Right lung (tissue), 5 donors: Measurements from ENCODE around the gene SCP2. TPM values are rescaled to one million over a fixed set of nuclear protein-coding genes. Genes with fewer than 3 reads are reported as not detected.
"Not testable (repeated sequence)": the region's sequence is repeated elsewhere in the genome, so short reads cannot be mapped to it uniquely, and the experiment has no call there.

ENCODE experiments used
- DNase-seq, 2 donors: peaks; one replicate each; pipeline ENCODE4 v3.0.0-alpha.2; 2013
- polyA plus RNA-seq, 5 donors: library from polyadenylated mRNA; unstranded; fragments of 120-200 nt; gene quantifications; one replicate each; pipeline versions ENCODE4 v1.2.1 to v1.2.3, GENCODE V29; 2013; ENCODE audit warnings: inconsistent platforms in 1 of 5, low replicate concordance in 1 of 5; ENCODE audit not compliant: insufficient read length in 5 of 5, insufficient read depth in 1 of 5

Gene SCP2
- polyA plus RNA-seq, 5 donors: 133 to 168 (median 157) TPM

GRCh38 chr1:52914463-52914862 lies 12.6 kb upstream of the SCP2 start:
- DNase-seq: no peak

DNA sequence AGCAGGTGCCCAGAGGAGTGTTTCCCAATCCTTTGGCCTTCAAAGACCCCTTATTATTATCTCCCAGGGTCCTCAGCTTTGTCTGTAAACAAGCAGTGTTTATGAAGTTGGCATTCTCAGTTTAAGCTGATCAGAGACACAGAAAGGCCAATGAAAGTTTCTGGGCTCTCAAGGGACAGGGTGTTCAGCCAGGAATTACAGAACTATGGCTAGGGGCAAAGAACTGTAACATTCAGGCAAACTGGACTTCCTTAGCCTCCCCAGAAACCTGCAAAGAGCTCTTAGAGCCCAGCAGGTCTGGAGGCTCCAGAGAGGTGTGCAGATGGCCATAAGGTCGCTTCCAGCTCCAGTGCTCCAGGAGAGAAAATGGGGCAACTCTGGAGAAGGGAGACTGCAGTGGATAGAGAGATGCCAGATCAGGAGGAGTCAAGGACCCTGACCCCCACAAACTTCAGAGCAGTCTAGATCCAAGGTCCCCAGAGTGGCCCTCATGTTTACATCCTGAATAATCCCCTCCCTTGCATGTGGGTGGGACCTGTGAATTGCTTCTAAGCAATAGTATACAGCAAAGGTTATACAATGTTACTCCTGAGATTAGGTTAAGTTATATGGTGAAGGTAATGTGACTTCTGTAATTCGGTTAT lies 11.7 kb upstream of the SCP2 start:
- no peak for DNase-seq

GRCh38 chr1:52915855-52916220 lies 11.2 kb upstream of the SCP2 start:
- DNase-seq: no peak

DNA sequence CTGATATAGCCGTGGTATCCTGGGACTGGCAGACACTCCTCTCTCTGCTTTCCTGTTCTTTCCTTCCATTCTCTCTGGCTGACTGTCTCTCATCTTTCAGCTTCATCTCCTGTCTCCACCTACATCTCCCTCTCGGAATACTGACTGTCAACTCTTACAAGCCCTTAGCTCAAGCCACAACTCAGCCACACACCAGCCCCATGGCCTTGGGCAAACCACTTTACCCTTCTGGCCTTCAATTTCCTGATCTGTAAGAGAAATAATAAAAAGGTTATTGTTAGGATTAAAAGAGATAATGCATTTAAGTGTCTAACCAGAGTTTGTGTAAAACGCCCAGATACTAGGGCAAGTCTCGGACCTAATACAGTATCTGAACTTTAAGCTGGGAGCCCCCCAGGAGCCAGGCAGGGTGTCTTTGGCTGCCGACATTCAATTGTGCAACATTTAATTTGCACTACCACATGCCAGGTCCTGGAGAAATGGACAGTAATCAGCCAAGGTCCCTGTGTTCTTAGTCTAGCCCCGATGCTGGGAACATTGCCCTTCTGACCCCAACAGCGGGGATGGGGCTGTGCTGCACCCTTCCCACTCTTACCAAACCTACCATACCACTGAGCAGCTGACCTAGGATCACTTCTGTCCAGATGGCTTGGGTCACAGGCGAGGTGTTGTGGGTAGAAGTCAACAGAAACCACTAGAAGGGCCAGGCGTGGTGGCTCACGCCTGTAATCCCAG lies 10.7 kb upstream of the SCP2 start:
- DNase-seq: peak in 1 of 2 donors; percentile 24

- peak; percentile 79 for DNase-seq
Observed at GRCh38 chr1:52917156-52917555, 9.9 kb upstream of the SCP2 start.

GRCh38 chr1:52917581-52917980 lies 9.5 kb upstream of the SCP2 start:
- no peak for DNase-seq

DNA sequence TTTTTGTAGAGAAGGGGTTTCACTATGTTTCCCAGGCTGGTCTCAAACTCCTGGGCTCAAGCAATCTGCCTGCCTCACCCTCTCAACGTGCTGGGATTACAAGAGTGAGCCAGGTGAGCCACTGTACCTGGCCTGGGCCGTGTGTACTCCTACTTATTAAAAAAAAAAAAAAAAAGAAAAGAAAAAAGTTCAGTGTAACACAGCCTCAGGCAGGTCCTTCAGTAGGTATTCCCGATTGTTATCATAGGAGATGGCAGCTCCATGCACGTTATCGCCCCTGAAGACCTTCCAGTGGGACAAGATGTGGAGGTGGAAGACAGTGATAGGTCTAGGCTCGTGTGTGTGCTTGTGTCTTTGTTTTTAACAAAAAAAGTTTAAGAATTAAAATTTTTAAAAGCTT lies 8.9 kb upstream of the SCP2 start:
- DNase-seq: no peak

- DNase-seq: no peak
Observed at GRCh38 chr1:52919051-52919722, 7.9 kb upstream of the SCP2 start.

DNA sequence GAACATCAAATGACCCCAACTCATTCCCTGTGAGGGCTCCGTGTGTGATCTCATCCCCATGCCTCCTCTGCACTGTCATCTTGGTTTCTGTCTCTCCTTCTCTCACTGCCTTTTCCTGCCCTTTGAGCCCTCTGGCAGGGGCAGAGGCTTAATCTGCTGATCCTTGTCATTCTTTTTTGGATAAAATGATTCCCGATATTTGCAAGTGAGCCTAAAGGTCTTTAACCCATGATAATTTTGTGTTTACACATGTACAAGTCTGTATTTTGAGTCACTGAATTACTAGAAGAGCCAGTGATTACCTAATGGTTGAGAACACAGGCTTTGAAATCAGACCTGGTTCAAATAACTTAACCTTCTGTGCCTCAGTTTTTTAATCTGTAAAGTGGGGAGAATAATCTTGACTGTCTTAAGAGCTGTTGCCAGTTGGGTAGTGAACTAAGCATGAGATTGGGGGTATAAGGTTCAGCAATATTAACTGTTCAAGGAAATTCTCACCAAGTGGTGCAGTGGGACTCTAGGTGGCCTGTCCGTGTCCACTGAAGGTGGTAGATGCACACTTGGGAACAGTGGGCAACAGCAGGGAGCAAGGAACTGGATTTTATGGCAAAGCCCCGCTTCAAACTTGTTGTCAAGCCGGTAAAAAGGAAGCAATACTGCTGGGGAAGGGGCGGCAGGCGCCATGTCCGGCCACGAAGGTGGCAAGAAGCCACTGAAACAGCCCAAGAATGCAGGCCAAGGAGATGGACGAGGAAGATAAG lies 7.2 kb upstream of the SCP2 start:
- no peak for DNase-seq

GRCh38 chr1:52920791-52921291 lies 6.2 kb upstream of the SCP2 start:
- peak; percentile 11 to 26 for DNase-seq

DNA sequence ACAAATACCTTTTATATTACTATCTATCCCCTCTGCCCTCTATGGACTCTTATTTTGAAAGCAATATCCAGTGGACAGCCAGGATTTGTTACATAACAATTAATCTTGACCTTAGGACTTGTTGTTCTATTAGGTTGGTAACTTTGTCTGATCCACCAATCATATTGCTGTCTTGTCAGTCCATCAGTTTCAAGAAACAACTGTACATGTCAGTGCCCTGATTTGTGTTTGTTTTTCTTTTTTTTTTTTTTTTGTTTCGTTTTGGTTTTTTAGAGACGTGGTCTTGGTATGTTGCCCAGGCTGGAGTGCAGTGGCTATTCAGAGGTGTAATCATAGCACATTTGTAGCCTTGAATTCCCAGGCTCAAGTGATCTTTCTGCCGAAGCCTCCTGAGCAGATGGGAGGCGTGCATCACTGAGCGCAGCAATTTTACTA lies 1.5 kb upstream of the SCP2 start:
- DNase-seq: peak in 1 of 2 donors; percentile 16

GRCh38 chr1:52926864-52927211 lies 238 bp upstream of the SCP2 start:
- no peak for DNase-seq

DNA sequence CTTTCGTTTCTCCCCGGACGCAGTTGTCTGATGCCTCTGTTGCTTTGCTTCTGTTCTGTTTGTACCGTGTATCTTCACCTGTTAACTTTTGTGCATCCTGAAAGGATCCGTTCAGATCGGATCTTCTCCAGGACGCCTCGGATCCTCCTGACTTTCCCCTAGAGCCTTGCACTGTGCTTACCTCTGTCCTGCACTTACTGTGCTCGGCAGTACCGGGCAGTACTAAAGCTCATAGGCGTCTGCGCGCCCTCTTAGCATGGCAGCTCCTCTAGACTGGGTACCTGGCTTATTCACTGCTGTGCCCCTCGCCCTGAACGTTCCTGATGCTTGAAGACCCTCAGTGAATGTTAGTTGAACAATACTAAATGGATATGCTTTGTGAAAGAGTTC lies 934 bp downstream of the SCP2 start:
- no peak for DNase-seq

GRCh38 chr1:52929019-52929418 lies 1.9 kb downstream of the SCP2 start:
- DNase-seq: no peak

DNA sequence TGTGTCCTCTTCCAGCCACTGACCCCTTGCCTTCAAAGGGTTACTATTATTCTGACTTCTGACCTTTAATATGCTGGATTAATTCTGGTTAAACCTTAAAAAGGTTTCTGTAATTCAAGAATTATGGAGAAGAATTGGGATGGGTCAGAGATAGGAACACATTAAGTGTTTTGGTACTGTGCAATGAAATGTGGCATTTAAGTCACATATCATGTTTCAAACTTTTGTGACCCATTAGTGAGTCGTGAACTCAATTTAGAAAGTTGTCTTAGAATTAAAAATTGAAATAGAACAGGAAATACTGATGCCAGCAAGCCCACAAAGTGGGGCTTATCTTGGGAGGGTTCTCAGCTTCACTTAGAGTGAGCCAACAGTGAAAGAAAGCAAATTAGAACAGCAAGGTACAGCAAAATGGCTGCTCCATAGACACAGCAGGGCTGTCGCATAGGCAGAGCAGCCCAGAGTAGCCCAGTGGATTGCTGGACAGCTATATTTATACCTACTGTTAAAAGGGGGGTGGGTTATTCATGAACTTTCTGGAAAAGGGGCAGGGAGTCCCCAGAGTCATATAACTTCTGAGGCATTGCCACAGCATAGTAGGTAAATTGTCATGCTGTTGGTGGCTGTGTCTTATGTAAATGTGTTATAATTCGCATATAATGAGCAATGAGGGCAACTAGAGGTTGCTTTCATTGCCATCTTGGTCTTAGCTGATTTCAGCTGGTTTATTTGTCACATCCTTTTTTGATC lies 10.5 kb downstream of the SCP2 start:
- no peak for DNase-seq

DNA sequence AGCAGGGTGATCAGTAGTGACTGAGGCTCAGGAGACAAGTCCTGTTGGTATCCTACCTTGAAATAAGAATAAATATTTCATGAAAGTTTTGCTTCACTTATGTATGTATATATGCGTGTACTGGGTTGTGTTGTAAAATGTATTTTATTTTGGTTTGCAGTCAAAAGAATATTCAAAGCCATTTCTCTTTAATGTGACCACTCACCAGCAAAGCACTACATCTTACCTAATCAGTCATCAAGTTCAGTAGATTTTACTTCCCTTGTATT lies 11.0 kb downstream of the SCP2 start:
- no peak for DNase-seq

DNA sequence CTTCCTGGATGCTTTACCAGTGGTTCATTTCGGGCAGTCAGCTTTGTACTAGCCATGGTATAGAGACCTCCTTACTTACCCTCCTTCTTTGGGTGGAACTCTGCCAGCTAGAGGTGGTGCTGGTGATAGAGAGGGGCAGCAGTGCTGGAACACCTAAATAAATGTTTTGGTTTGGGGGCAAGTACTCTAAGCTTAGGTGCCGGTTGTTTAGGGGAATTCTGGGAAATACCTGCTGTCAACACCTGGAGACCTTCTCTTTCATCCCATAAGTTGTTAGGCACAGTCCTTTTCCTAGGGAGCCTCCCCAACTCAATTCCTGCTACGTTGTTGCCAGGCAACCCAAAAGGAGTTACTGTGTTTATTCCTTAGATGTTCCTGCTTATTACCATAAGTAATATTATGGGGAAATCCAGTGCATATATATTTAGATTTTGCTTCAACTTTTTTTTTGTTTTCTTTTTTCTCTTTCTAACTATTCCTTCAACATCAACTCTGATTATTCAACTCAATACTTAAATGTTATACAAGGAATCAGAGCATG lies 16.9 kb downstream of the SCP2 start:
- no peak for DNase-seq

DNA sequence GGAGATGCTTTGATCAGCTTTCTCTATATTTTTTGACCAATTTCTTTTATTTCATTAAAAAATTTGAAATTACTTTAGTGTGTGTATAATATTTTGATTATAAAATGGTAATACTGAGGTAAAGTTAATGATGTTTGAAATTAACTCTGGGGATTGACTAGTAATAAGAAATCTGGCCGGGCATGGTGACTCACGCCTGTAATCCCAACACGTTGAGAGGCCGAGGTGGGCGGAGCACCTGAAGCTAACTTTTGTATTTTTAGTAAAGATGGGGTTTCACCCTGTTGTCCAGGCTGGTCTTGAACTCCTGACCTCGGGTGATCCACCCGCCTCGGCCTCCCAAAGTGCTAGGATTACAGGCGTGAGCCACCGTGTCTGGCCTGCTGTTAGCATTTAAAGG lies 17.5 kb downstream of the SCP2 start:
- no peak for DNase-seq

GRCh38 chr1:52947490-52947889 lies 20.4 kb downstream of the SCP2 start:
- no peak for DNase-seq

GRCh38 chr1:52949602-52950001 lies 22.5 kb downstream of the SCP2 start:
- DNase-seq: not testable (repeated sequence)

DNA sequence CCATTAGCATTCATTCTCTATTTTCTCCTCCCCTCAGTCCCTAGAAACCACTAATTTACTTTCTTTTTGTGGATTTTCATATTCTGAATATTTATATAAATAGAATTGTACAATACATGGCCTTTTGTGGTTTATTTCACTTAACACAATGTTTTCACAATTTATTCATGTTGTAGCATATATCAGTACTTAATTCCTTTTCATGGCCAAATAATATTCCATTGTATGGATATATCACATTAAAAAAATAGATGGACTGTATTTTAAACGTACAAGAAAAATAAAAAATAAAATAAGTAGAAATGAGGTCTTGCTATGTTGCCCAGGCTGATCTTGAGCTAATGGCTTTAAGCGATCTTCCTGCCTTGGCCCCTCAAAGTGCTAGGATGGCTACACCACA lies 25.0 kb downstream of the SCP2 start:
- DNase-seq: no peak
